HT-29 (cell line): ENCODE results near the gene GH2. TPM values are rescaled to one million over a fixed set of nuclear protein-coding genes. Genes with fewer than 3 reads are reported as not detected.
"Not testable (repeated sequence)": the region's sequence is repeated elsewhere in the genome, so short reads cannot be mapped to it uniquely, and the experiment has no call there.

Experiments
- DNase-seq: peaks from one replicate; pipeline ENCODE4 v3.0.0-alpha.2; 2015; ENCODE audit warnings: low spot score
- total RNA-seq: library from RNA; depleted of rRNA; stranded (reverse); fragments of >200 nt; shearing (Covaris generic); gene quantifications from 2 replicates; pipeline ENCODE4 v1.2.3, GENCODE V29; 2014

GH2 gene
- total RNA-seq, 1 experiment from 2014 or later, result not detected

DNA sequence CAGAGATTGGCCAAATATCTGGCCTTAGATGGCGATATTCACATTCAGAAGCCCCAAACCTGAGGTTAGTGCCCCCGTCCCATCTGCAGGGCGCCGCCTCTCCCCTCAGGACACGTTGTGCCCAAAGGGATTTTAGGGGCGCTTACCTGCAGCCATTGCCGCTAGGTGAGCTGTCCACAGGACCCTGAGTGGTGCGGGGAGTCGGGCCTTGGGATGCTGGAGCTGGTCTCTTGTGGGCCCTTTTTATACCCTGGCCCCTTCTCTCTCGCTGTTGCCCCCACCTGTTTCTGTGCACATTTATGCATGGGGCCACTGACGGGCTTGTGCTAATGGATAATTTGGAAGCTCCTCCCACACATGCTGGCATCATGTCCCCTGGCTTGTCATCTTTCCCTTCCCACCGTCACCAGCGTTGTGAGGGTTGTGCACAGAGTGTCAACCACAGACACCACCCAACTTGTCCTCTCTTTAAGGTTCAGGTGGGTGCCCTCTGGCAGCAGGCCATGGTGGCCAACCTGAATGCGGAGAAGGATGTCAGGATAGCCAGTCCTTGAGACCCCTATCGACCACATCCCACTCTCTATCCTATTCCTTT is 29.4 kb upstream of the GH2 start, which contains the start of gene CSHL1:
TSS of gene CSHL1 (minus strand) at position 218 of the 595 bp plus-strand sequence. CDS start at position 156, 62 bp downstream.
- no peak for DNase-seq

DNA sequence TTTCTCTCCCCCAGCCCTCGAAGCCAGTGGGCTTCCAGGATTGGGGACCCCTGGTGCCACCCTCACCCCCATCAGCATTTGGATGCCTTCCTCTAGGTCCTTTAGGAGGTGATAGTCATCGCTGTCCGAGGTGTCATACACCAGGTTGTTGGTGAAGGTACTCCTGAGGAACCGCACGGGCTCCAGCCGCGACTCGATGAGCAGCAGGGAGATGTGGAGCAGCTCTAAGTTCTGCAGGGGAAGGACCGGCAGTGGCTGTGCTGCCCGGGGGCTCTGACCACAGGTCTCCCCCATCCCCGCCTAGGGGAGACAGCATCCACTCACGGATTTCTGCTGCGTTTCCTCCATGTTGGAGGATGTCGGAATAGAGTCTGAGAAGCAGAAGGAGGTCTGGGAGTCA is 28.4 kb upstream of the GH2 start:
- no peak for DNase-seq

DNA sequence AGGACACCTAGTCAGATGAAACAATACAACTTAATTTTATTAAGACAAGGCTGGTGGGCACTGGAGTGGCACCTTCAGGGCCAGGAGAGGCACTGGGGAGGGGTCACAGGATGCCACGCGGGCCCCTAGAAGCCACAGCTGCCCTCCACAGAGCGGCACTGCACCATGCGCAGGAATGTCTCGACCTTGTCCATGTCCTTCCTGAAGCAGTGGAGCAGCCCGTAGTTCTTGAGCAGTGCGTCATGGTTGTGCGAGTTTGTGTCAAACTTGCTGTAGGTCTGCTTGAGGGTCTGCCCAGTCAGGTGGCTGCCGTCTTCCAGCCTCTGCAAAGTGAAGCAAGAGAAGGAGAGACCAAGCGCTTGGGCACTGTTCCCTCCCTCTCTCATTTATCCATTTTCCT is 27.8 kb upstream of the GH2 start:
- DNase-seq, result not testable (repeated sequence)

DNA sequence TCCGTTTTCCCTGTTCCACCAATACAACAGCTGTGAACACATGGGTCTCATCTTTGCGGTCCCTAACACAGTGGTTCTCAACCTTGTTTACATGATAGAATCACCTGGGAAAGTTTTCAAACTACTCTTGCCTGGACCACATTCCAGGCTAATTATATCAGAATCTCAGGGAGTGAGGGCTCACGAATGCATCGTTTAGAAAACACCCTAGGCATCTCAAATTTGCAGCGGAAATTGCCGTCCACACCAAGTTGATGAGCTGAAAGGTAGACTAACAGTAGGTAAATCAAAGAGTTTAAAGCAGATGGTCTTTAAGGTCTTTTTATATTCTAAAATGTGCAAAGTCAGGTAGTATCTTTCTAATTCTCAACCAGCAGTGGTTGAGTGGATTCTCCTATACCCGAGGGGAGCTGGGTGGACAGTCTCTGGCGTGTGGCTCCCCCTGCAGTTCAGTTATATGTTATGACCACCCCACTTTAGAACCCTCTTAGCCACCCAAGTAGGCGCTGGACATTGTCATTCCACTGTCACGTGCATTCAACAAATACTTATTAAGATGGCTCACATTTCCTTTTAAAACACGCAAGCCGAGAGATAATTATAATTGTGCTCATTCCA is 25.5 kb upstream of the GH2 start:
- peak; percentile 21 for DNase-seq

DNA sequence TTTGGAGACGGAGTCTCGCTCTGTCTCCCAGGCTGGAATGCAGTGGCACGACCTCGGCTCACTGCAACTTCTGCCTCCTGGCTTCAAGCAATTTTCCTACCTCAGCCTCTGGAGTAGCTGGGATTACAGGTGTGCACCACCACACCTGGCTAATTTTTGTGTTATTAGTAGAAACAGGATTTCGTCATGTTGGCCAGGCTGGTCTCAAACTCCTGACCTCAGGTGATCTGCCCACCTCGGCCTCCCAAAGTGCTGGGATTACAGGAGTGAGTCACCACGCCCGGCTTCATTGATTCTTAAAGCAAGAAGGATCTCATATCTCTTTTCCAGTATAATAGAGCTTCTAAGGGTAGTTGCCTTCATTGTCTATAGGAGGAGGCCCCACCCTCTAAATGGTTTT is 23.1 kb upstream of the GH2 start:
- not testable (repeated sequence) for DNase-seq

DNA sequence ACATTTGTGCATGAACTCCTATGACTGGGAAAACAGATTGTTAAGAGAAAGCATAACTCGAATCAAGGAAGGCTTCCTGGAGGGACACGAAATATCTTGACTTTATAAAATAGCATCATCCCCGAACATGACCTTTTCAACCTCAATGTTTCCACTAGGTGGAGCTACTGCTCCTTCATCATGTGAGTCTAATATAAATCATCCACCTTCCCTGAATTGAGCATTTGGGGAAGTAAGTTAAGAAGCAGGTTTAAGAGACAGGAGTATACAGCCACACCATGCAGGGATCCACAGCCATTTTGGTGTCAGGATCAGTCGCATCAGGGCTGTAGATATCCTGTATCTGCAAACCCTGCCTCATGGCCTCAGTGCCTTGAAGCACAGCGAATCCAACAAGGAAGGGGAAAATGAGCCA is 22.1 kb upstream of the GH2 start:
- peak; percentile 24 for DNase-seq

DNA sequence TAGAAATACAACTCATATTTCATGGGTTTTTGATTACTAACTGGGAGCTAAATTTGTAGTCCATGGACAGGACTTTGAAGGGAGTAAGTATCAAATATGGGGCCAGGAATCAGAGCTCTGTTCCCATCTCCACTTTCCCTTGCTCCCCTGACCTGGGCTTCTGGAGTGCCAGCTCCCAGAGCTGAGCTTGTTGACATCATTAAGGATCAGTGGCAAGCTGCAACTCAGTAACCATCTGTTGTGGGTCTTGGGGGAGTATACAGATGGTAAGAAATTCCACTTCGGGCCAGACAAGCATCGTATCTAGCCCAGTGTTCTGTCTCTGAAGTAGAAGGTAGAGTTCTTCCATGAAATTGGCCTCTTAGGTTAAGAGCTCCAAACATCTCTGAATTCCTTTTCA is 20.2 kb upstream of the GH2 start:
- not testable (repeated sequence) for DNase-seq

DNA sequence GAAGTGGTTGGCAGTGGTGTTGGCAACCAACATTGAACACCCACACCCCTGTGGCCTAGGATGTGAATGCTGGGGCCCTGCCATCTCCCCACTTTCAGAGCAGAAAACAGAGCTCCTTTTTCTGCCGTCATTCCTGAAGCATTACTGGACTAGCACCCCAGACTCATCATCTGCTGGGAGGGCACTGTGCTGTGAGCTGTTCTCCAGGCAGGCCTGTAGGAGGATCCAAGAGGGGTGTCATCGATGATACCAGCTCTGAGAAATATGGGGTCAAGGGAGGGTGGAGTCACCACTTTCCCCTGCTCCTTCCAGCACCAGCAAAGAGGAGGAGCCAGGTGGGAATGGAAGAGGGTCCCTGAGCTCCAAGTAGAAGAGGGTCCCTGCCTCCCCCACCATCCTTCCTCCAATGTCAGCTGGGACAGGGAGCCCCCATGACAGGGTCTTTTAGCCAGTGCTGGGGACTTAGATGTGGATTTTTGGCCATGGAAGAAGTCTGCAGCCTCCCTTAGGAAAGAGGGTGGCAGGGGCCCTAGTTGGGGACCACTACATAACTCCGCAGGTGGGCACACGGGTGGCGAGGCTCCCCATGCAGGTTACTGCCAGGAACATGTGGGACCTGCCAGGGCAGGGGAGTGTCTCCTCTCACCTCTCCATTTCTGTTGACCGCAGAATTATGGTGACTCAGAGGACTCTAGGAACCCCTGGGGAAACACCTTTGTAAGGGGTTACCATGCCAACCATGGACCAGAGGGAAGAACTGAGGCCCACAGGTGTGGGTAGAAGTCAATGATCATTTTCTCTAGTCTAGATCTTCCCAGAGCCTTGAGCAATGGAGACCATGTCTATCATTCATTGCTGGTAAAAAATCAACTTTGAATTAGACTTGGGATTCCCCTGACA is 17.4 kb upstream of the GH2 start:
- not testable (repeated sequence) for DNase-seq

DNA sequence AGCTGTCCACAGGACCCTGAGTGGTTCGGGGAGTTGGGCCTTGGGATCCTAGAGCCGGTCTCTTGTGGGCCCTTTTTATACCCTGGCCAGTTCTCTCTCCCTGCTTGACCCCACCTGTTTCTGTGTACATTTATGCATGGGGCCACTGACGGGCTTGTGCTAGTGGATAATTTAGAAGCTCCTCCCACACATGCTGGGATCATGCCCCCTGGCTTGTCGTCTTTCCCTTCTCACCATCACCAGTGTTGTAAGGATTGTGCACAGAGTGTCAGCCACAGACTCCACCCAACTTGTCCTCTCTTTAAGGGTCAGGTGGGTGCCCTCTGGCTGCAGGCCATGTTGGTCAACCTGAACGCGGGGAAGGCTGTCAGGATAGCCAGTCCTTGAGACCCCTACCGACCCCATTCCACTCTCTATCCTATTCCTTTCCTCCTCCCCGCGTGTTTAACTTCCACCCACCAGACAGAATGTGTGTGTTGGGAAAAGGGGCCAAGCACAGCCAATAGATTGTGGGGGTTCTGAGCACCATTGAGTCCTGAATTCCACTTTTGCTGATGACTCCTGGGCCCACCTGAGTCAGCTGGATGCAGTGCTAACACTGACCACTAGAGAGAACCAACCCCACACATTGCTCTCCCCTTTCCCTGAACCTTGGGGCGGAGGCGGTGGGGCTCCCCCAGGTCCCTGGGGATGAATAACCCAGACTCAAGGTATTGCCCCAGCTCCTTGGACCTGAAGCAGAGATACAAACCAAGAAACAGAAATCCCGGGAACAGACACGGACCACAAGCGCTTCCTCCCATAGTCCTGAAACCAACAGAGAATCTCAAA is 15.0 kb upstream of the GH2 start, which contains the start of gene CSH1:
TSS of gene CSH1 (minus strand) at position 51 of the 831 bp plus-strand sequence. CDS start 63 bp downstream, outside the sequence.
- DNase-seq, result not testable (repeated sequence)

DNA sequence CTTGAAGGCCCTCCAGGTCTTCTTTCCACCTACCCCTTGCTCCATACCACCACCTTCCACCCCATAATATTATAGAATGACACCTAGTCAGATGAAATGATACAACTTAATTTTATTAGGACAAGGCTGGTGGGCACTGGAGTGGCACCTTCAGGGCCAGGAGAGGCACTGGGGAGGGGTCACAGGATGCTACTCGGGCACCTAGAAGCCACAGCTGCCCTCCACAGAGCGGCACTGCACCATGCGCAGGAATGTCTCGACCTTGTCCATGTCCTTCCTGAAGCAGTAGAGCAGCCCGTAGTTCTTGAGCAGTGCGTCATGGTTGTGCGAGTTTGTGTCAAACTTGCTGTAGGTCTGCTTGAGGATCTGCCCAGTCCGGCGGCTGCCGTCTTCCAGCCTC is 13.1 kb upstream of the GH2 start:
- not testable (repeated sequence) for DNase-seq

DNA sequence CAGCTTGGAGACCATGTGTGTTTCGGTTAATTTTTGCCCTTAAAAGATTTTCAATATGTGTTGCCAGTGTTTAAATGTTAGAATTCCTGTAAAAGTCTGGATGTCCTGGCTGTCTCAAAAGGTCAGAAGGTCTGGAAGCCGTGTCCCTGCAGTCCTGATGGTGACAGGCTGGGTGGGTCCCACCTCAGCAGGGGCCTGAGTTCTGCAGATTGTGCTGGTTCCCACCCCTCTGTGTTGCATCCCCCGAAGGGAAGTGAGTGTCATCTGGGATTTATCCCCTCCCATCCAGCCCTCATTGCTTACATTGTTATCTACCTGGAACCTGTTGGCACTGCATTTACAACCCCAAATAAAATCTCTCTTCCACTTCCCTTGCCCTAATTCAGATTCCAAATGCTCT is 12.3 kb upstream of the GH2 start:
- not testable (repeated sequence) for DNase-seq

DNA sequence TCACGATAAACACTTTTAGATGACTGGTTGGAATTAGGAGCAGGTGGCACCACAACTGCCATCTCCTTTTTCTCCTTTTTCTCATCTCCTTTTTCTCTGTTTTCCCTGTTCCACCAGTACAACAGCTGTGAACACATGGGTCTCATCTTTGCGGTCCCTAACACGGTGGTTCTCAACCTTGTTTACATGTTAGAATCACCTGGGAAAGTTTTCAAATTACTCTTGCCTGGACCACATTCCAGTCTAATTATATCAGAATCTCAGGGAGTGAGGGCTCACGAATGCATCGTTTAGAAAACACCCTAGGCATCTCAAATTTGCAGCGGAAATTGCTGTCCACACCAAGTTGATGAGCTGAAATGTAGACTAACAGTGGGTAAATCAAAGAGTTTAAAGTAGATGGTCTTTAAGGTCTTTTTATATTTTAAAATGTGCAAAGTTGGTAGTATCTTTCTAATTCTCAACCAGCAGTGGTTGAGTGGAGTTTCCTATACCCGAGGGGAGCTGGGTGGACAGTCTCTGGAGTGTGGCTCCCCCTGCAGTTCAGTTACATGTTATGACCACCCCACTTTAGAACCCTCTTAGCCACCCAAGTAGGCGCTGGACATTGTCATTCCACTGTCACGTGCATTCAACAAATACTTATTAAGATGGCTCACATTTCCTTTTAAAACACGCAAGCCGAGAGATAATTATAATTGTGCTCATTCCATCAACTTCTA is 10.7 kb upstream of the GH2 start:
- DNase-seq, result not testable (repeated sequence)

DNA sequence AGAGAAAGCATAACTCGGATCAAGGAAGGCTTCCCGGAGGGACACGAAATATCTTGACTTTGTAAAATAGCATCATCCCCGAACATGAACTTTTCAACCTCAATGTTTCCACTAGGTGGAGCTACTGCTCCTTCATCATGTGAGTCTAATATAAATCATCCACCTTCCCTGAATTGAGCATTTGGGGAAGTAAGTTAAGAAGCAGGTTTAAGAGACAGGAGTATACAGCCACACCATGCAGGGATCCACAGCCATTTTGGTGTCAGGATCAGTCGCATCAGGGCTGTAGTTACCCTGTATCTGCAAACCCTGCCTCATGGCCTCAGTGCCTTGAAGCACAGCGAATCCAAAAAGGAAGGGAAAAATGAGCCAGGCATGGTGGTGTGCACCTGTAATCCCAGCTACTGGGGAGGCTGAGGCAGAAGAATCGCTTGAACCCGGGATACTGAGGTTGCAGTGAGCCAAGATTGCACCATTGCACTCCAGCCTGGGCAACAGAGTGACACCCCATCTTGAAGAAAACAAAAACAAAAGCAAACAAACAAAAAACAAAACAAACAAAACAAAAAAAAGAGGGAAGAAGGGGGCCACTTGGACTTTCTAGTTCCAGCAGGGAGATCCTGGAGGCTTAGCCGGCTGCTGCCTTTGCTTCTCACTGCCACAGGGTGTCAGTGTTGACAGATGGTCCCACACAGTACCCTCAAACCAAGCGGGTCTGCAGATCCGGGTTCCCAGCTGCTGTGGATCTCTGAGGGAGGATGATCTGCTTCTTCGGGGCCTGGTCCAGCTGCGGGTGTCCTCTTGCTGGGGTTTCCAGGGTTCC is 7.5 kb upstream of the GH2 start:
- peak; percentile 38 for DNase-seq

DNA sequence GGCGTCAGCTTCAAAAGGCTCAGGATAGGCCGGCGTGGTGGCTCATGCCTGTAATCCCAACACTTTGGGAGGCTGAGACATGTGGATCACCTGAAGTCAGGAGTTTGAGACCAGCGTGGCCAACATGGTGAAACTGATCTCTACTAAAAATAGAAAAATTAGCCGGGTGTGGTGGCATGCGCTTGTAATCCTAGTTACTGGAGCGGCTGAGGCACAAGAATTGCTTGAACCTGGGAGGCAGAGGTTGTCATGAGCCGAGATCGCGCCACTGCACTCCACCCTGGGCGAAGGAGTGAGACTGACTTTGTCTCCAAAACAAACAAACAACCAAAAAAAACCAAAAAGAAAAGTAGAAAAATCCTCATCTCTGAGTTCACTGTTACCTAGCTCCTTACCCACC is 3.4 kb upstream of the GH2 start:
- DNase-seq, result not testable (repeated sequence)

DNA sequence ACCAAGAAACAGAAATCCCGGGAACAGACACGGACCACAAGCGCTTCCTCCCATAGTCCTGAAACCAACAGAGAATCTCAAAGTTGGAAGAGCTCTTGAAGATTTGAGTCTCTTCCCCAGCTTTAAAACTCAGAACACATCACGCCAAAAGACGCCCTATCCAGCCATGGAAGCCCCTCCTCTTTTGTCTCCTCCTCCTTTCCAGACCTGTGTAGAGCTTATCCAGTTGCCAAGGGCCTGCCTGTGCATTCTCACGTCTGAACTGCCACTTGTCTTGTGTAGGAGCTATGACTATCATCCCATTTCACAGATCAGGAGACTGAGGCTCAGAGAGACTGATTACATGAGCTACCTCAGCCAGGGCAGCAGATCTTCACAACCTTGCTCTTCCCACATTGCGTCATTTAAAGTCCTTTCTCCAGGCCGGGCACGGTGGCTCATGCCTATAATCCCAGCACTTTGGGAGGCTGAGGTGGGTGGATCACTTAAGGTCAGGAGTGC is 932 bp upstream of the GH2 start:
- DNase-seq, result not testable (repeated sequence)

DNA sequence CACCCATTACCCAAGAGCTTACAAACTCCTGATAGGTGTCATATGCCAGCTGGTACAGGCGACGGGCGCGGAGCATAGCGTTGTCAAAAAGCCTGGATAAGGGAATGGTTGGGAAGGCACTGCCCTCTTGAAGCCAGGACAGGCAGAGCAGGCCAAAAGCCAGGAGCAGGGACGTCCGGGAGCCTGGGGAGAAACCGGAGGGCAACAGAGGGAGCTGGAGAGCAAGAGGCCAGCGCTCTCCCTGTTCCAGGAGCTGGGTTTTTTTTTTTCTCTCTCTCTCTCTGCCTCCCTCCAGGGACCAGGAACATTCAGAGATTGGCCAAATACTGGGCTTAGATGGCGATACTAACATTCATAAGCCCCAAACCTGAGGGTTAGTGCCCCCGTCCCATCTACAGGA is 407 bp downstream of the GH2 start:
- peak; percentile 12 for DNase-seq

DNA sequence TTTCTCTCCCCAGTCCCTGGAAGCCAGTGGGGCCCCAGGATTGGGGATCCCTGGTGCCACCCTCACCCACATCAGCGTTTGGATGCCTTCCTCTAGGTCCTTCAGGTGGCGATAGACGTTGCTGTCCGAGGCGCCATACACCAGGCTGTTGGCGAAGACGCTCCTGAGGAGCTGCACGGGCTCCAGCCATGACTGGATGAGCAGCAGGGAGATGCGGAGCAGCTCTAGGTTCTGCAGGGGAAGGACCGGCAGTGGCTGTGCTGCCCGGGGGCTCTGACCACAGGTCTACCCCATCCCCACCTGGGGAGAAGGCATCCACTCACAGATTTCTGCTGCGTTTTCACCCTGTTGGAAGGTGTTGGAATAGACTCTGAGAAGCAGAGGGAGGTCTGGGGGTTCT is 1.0 kb downstream of the GH2 start:
- DNase-seq, result no peak

DNA sequence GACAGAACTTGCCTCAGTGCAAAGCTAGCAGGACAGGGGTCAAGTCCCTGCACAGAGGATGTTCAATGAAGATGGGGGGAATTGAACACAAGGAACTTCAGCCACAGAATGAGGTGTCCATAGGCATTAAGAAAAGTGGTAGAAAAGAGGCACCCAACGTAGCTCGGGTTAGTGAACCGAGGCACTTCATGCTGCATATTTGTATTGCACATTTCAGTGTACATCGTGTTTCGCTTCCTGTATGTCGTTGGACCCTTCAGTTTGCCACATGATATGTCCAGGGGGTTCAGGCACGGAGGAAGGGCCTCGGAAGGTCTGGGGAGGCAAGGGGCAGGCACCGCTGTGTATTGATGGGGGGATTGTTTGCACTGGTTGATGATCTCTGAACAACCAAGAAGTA is 3.3 kb downstream of the GH2 start:
- not testable (repeated sequence) for DNase-seq

DNA sequence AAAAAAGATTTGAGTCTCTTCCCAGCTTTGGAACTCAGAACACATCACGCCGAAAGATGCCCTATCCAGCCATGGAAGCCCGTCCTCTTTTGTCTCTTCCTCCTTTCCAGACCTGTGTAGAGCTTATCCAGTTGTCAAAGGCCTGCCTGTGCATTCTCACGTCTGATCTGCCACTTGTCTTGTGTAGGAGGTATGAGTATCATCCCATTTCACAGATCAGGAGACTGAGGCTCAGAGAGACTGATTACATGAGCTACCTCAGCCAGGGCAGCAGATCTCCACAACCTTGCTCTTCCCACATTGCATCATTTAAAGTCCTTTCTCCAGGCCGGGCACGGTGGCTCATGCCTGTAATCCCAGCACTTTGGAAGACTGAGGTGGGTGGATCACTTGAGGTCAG is 7.1 kb downstream of the GH2 start:
- DNase-seq, result not testable (repeated sequence)
